Measurements from ENCODE around the gene BAIAP2L1.
A peak's percentile ranks its signal among the peaks of the same experiment; 100 is the strongest.

Gene BAIAP2L1

DNA sequence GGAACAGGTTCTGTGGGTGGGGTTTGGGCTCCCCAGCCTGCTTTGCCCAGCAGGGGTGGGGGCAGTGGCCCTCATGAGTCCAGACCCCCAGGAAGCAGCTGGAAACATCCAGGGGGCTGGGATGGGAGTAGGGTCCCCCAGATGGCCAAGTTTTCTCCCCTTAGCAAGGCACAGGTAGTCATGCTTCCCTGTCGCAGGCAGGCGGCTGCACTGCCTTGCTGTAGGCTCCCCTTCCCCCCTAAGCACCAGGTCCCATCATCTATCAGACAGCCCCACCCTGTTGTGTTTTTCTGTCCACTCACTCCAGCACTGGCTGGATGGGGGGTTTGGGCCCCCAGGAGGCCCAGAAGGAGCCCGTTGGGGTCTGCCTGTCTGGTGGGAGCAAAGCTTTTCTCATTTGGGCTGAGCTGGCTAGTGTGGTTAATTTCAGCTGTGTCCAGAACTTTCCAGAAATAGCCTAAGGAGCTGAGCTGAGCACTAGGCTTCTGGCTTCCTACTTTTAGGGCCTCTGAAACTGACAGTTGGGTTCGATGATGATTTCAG lies 111.5 kb downstream of the BAIAP2L1 start:
- no peak for DNase-seq

- DNase-seq = no peak
Observed at GRCh38 chr7:98288064-98288823, 112.6 kb downstream of the BAIAP2L1 start.

DNA sequence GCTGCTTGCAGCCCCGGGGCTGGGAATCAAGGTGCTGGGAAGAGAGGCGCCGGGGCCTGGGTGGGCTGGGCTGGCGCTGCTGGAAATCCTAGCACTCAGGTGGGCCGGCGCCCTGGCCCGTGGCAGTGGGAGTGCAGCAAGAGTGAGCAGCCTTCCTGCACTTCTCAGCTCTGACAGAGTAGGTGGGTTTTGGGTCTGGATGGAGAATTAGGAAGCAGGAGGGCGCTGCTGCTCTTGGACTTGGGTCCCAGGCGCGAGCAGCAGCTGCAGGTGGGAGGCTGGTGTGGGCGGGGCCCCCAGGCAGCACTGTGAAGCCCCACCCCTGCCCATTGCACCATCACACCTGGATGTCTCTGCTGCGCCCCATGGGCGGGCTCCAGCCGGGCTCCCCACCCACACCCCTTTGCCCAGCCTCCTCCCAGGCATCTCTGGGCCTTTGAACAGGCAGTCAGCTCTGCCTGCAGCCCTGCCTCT lies 113.4 kb downstream of the BAIAP2L1 start:
- DNase-seq = no peak

- no peak for DNase-seq
Observed at GRCh38 chr7:98286701-98287485, 114.0 kb downstream of the BAIAP2L1 start.

DNA sequence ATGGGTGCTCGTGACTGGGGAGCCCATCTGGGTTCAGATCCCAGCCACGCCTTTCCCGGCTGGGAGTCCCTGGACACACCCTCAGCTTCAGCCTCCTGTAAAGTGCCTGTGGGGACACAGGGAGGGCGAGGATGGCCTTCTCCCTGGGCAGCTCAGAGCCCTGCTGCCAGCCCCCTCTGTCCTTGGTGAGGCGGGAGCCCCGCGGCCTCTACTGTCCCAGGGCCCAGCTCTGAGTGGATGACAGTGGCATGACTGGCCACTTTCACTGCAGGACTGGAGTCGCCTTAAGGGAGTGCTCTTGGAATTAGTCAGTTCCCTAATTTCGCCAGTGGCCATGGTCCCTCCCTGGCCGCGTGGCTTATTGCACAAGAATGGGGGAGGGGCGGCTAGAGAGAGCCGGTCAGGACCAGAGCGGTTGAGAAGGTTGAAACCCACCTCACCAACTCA lies 114.8 kb downstream of the BAIAP2L1 start:
- no peak for DNase-seq

DNA sequence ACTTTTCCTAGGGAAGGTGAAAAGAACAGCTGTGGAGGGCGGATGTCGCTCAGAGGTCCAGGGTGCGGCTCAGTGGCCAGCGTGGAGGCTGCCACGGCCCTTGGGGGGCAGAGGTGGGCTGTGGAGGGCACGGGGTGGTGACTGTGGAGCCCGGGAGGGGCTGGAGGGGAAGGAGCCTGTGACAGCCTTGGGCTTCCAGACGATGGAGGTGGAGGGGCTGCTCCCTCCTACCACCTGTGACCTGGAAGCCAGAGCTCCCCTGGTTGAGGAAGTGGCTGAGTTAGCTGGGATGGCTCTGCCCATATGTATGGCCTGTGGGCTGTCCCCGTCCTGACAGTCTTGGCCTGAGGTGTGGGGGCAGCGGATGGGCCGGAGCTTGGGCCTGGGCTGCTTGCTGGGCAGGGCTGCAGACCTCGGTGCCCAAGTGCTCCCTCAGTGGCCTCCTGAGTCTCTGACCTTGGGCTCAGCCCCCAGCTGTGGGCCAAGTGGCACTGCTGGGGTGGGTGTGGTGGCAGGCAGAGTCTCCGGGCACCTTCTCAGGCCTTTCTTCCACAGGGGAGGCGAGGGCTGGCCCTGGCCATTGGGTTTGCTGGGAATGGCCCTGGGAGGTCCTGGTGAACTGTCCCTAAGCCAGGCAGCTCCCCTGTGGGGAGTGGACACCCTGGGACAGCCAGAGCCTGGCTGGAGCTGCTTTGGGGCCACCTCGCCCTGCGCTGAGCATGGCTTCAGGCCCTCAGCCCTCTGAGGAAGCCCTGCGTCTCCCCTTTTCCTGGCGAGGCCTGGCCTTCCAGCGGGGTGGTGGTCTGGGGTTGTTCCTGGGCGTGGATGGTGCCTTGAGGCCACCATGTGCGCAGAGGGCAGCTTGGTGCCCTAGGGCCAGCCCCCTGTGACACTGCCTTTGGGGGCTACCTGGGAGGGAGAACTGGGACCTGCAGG lies 115.5 kb downstream of the BAIAP2L1 start:
- no peak for DNase-seq

DNA sequence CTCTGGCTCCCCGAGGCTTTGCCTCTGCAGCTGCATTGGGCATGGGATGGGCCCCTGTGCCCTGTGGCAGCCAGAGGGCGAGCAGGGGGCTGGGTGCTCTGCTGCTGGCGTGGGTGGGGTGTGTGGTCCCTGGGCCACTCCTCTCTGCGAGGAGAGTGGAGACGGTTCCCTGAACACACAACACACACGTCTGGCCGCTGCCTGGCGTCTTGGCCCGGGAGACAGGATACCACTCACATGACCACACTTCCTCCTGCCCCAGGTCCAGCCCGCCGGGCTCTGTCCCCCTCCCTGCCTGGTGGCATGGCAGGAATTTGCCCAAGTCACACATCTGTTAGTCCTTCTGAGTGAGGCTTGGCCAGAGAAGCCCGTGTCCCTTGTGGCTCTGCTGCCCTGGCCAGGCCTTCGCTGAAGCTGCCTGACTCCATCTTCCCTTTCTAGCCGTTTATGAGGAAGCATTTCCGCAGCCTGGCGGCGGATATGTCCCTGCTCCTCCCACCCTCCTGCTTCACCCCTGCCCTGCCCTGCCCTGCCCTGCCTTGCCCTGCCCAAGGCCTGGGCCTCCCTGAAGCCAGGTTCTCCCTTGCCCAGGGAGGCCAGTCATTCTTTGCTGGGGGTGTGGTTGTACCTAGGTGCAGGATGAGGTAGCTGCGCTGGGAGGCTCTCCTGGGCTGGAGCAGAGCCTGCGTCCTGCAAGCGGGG lies 116.4 kb downstream of the BAIAP2L1 start:
- DNase-seq = peak in 1 of 2 donors; percentile 31

GRCh38 chr7:98283887-98284222 lies 117.0 kb downstream of the BAIAP2L1 start:
- DNase-seq = no peak

GRCh38 chr7:98283127-98283886 lies 117.6 kb downstream of the BAIAP2L1 start:
- DNase-seq = peak in 1 of 2 donors; percentile 53

DNA sequence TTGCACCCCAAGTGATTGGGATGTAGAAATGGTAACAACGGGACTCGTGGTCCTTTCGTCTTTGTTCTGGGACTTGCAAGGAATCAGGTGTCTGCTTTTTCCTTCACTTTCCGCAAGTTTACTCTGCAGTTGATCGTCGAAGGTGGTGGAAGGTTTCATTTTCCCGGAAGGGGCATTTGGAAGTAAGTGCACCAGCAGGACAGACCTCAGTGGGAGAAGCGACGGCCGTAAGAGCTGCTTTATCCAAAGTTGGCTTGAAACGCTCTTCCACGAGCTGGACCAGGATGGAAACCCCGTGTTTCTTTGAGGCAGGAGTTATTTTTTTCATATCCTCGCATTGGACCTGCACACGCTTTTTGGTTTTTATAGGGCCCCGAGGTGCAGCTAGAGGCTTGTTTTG lies 118.2 kb downstream of the BAIAP2L1 start:
- no peak for DNase-seq

- DNase-seq = no peak
Observed at GRCh38 chr7:98281757-98282606, 118.9 kb downstream of the BAIAP2L1 start.

- peak; percentile 65 to 88 for DNase-seq
Observed at GRCh38 chr7:98280791-98281756, 119.8 kb downstream of the BAIAP2L1 start, which contains the start of gene BRI3. BRI3 (plus strand) TSS chr7:98281686; CDS start chr7:98281796, 110 bp downstream.

DNA sequence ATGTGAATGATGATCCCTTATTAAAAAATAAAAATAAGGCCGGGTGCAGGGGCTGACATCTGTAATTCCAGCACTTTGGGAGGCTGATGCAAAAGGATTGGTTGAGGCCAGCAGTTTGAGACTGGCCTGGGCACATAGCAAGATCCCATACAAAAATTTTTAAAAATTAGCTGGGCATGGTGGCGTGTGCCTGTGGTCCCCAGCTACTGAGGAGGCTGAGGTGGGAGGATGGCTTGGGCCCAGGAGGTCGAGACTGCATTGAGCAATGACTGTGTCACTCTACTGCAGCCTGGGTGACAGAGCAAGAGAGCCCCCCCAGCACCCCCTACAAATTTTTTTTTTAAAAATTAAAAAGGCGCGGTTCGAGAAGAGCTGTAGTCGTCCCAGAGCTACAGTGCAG lies 120.6 kb downstream of the BAIAP2L1 start:
- DNase-seq = no peak

DNA sequence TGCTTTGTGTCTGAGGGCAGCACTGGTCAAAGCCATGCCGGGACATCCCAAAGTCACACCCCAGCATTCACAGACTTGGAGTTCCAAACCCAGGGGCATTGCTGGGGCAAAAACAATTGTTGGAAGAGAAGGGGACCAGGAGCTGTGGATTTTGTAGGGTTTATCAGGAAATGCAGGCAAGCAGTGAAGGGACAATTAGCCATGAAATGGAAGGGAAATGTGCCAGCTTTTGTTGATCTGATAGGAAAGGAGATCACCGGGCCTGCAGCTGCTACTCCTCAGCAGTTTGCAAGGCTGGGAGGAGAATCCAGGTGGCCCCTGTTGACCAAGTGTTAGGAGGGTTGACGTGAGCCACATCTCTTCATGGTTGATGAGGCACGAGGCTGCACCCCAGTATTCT lies 122.0 kb downstream of the BAIAP2L1 start:
- no peak for DNase-seq

DNA sequence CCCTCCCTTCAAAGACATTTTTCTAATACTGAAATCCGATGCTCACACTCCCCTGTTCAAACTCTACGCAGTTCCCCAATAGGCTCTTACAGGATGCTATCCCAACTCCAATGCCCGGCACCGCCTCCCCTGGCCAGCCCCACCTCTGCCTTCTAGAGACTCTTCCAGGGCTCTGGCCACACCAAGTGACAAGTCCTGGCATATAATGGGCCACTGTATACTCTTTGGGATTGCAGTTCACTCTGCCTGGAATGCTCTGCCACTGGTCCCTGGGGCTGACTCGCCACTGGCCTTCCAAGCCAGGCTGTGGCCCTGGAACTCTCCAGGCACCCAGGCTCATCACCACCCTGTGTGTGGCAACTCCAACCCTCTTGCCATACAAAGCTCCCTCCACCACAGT lies 122.5 kb downstream of the BAIAP2L1 start:
- DNase-seq = no peak

DNA sequence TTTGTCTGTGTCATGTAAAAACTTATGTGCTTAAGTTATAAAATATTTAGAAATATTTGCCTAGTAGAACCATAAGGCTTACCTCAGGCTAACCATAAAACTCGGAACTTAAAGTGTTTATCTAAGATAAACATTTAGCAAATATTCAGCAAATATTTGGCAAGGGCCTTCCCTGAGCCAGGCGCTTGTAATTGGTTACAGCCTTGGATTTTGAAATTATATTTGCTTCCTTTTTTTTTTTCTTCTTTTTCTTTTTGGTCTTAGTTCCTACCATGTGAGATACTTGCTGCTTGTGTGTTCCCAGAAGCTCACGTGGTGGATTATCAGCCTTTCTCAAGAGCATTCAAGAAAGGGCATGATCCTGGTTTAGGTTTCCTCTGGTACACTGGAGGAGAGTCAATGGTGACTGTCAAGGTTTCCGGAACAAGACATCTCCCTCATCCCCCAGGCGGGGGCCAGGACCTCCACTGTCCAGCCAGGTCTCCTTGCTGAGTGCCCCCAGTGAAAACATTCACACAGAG lies 124.6 kb downstream of the BAIAP2L1 start:
- no peak for DNase-seq

DNA sequence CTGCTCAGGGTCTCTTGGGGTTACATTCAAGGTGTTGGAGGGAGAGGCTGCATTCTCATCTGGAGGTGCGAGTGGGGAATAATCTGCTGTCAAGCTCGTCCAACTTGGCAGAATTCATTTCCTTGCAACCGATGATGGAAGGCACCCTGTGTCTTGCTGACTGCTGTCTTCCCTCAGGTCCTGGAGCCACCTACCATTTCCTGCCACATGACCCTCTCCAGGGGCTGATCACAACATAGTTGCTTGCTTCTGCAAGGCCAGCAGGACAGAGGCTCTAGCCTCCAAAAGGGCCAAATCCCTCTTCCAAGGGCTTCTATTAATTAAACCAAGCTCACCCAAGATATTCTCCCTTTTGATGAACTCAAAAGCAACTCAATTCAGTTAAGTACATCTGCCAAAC lies 133.6 kb downstream of the BAIAP2L1 start:
- DNase-seq = no peak

GRCh38 chr7:98266840-98267239 lies 134.1 kb downstream of the BAIAP2L1 start:
- no peak for DNase-seq

DNA sequence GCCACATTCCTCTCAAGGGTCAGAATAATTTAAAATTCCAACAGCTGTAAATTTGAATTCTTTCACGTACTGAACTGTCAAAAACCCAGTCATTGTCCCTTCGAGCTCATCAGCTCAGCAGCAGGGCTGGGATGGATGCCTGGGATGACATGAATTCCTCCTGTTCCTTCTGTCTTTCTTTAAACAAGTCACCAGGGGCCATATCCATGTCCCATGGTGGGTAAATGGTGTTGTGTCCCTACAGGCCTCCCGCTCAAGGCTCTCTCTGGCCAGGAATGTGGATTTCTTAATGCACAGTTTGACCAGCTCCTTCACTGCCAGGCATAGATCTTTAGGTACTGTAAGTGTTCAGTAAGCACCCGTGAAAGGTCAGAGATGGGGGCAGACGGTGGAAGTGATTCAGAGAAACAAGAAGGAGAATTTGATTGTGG lies 135.0 kb downstream of the BAIAP2L1 start:
- DNase-seq = no peak

All from bone marrow (tissue), 2 donors.